GM21526 (cell line): Measurements from ENCODE around the gene PGLYRP3.

Source experiments
- ATAC-seq: cut with Tn5 transposase; IDR thresholded peaks from one replicate; pipeline ENCODE4 v1.9.1; 2021; ENCODE audit warnings: moderate library complexity; ENCODE audit not compliant: unreplicated experiment, low FRiP score

Gene PGLYRP3

GRCh38 chr1:153312570-153313186 is at the start of gene PGLYRP3:
Gene PGLYRP3 (minus strand): TSS chr1:153312952. CDS start chr1:153310665, 2,287 bp downstream.
- ATAC-seq, result no peak

- ATAC-seq, result no peak
These were observed 49.5 kb upstream of the PGLYRP3 start for GRCh38 chr1:153362187-153362775.

- ATAC-seq, result no peak
These were observed 48.8 kb upstream of the PGLYRP3 start for GRCh38 chr1:153361480-153362109.

- ATAC-seq, result no peak
These were observed 48.1 kb upstream of the PGLYRP3 start for GRCh38 chr1:153360592-153361479.

- ATAC-seq, result no peak
These were observed 47.4 kb upstream of the PGLYRP3 start for GRCh38 chr1:153360190-153360589.

GRCh38 chr1:153359241-153359640 is 46.5 kb upstream of the PGLYRP3 start:
- no peak for ATAC-seq

GRCh38 chr1:153358691-153358975 is 45.9 kb upstream of the PGLYRP3 start:
- no peak for ATAC-seq

GRCh38 chr1:153357853-153358690 is 45.3 kb upstream of the PGLYRP3 start, which contains the start of gene S100A9:
Gene S100A9 (plus strand): TSS chr1:153357854. CDS start chr1:153358284, 430 bp downstream.
- ATAC-seq, result no peak

- ATAC-seq, result no peak
These were observed 44.5 kb upstream of the PGLYRP3 start for GRCh38 chr1:153357076-153357852.

GRCh38 chr1:153356392-153357075 is 43.8 kb upstream of the PGLYRP3 start:
- no peak for ATAC-seq

- no peak for ATAC-seq
These were observed 42.8 kb upstream of the PGLYRP3 start for GRCh38 chr1:153355445-153356071.

- ATAC-seq, result no peak
These were observed 41.9 kb upstream of the PGLYRP3 start for GRCh38 chr1:153354515-153355193.

- ATAC-seq, result no peak
These were observed 40.6 kb upstream of the PGLYRP3 start for GRCh38 chr1:153353226-153353947.

GRCh38 chr1:153352523-153352922 is 39.8 kb upstream of the PGLYRP3 start:
- peak; percentile 52 for ATAC-seq

GRCh38 chr1:153350321-153350957 is 37.7 kb upstream of the PGLYRP3 start:
- no peak for ATAC-seq

- ATAC-seq, result no peak
These were observed 36.9 kb upstream of the PGLYRP3 start for GRCh38 chr1:153349363-153350320.
